Right lobe of liver (tissue), 6 donors: Measurements from ENCODE around the gene TMEM192. TPM values are rescaled to one million over a fixed set of nuclear protein-coding genes. Genes with fewer than 3 reads are reported as not detected.
"Not testable (repeated sequence)": the region's sequence is repeated elsewhere in the genome, so short reads cannot be mapped to it uniquely, and the experiment has no call there.

Source experiments
- ATAC-seq, 4 donors: fragments of 200-7000 bp; cut with Tn5 transposase; one replicate each; pipeline ENCODE4 v1.9.1; 2020; ENCODE audit warnings: mild to moderate bottlenecking in 4 of 4, moderate library complexity in 4 of 4
- DNase-seq, 3 donors: peaks; one replicate each; pipeline ENCODE4 v3.0.0-alpha.2; 2020
- H3K27ac ChIP-seq, 3 donors: fragments of 200-600 bp; one replicate each; pipeline ENCODE4 v1.8.0; 2022
- H3K27me3 ChIP-seq, 2 donors: fragments of 200-600 bp; one replicate each; pipeline ENCODE4 v1.8.0; 2022
- H3K36me3 ChIP-seq, 4 donors: fragments of 200-600 bp; sonication (generic) in 1 of 4; one replicate each; pipeline versions ENCODE4 v1.5.1 to v1.8.0; 2017 to 2022; ENCODE audit warnings: control low read depth in 1 of 4
- H3K4me1 ChIP-seq, 4 donors: fragments of 200-600 bp; sonication (generic) in 1 of 4; one replicate each; pipeline versions ENCODE4 v1.5.1 to v1.8.0; 2017 to 2022; ENCODE audit warnings: control low read depth in 1 of 4
- H3K4me3 ChIP-seq, 3 donors: fragments of 200-600 bp; one replicate each; pipeline ENCODE4 v1.8.0; 2022
- H3K9me3 ChIP-seq, 4 donors: fragments of 200-600 bp; sonication (generic) in 1 of 4; one replicate each; pipeline versions ENCODE4 v1.5.1 to v1.8.0; 2017 to 2022; ENCODE audit warnings: control low read depth in 1 of 4
- CTCF ChIP-seq, 4 donors: fragments of 200-600 bp in 3 of 4; fragments of 450-650 bp in 1 of 4; IDR thresholded peaks; one replicate each; pipeline versions ENCODE4 v1.5.1 to v1.8.0; 2016 to 2022; ENCODE audit warnings: antibody characterized with exemption in 4 of 4, mild to moderate bottlenecking in 2 of 4
- POLR2A ChIP-seq: fragments of 450-650 bp; IDR thresholded peaks from one replicate; pipeline ENCODE4 v1.6.1; 2017; ENCODE audit warnings: antibody characterized with exemption, mild to moderate bottlenecking
- WGBS: methylation state at CpG from one replicate; pipeline ENCODE4 v1.1.6; 2018; ENCODE audit warnings: low coverage, low lambda C conversion rate; ENCODE audit not compliant: insufficient coverage; ENCODE audit errors: missing lambda C conversion rate; 5-methylcytosine and 5-hydroxymethylcytosine counted together
- intact Hi-C, 2 donors: fragments of 100-400 bp; cut with DNase I; formaldehyde crosslinking; loops; one replicate each; pipeline versions ENCODE4 v1.11.2 to v1.14.1; 2022
- total RNA-seq, 6 experiments: library from RNA; depleted of rRNA in 2 of 6; stranded (reverse); fragments of >200 nt in 2 of 6; fragmentation: NEBNext Ultra II Directional in 3 of 6; extraction: Animal tissue kit (Norgen Biotek cat#: 25700) in 3 of 6; gene quantifications; one replicate each; pipeline versions ENCODE4 v1.1.0 to v1.2.4, GENCODE V29; 2016 to 2023
- donor health status: DM: no; HTN: yes; CAD: no.
- donor health status: DM: no; HTN: no; CAD: no.
- donor health status: DM: no; HTN: no; CAD: no.
- donor health status: DM: no; HTN: yes; CAD: no.
- donor health status: DM: no; HTN: yes; CAD: no.

Gene TMEM192
- total RNA-seq, 6 experiments from 2014 or later: 16.2 to 40.0 (median 23.3) TPM

- intact Hi-C loops: no loop called here
Observed at GRCh38 chr4:165048170-165048569, 64.5 kb downstream of the TMEM192 start.

GRCh38 chr4:165031436-165032211 is 81.0 kb downstream of the TMEM192 start, which contains the start of gene TRIM60:
Gene TRIM60 (plus strand): TSS chr4:165031999. CDS start chr4:165040073, 8,074 bp downstream.
- 86% methylated on average over 7 of the region's 41 CpGs for WGBS
- Histone ChIP-seq H3K9me3 (no peaks in the 10 kb centered on the region), H3K36me3 (no peaks in the 10 kb centered on the region), H3K4me1 (no peaks in the 10 kb centered on the region), H3K4me3 (no peak within 1 kb of the TSS), H3K27me3 (no peaks in the 10 kb centered on the region), H3K27ac (no peak within 1 kb of the TSS)
- DNase-seq: no peak
- ATAC-seq: no peak
- intact Hi-C loops: no loop called here
- TF ChIP-seq POLR2A (no peak), CTCF (IDR thresholded peaks at IDR 0.05) (no peak)

More at GRCh38 chr4:165048170-165048569, 64.5 kb downstream of the TMEM192 start:
- no peak for ATAC-seq
- Histone ChIP-seq H3K27me3 (no peaks in the 10 kb centered on the region), H3K36me3 (no peaks in the 10 kb centered on the region), H3K9me3 (no peaks in the 10 kb centered on the region), H3K27ac (no peak overlapping the region), H3K4me3 (no peak overlapping the region), H3K4me1 (no peaks in the 10 kb centered on the region)
- TF ChIP-seq CTCF (IDR thresholded peaks at IDR 0.05) (no peak), POLR2A (no peak)
- no peak for DNase-seq
- WGBS: 59% methylated on average over 4 of the region's 5 CpGs

DNA sequence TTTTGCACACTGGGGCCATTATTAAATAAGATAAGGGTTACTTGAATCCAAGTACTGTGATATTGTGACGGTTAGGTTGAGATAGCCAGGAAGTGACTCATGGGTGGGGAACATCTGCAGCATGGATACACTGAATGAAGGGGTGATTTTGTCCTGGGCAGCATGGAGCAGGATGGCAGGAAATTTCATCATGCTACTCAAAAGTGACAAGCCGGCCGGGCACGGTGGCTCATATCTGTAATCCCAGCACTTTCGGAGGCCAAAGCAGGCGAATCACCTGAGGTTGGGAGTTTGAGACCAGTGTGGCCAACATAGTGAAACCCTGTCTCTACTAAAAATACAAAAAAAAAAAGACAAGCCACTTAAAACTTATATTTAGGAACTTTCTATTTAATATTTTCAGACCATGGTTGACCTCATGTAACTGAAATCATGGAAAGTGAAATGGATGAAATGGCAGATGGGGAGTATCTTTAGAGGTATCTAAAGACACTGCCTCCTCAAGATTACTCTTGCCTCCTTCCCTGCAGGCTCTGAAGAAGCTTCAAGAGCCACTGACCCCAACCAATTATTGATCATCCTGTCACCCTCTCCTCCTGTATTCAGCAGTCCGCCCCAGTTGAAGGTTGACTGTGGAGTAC is 84.8 kb downstream of the TMEM192 start:
- Histone ChIP-seq H3K36me3 (no peaks in the 10 kb centered on the region), H3K4me1 (no peaks in the 10 kb centered on the region), H3K9me3 (no peaks in the 10 kb centered on the region), H3K4me3 (no peak overlapping the region), H3K27me3 (no peaks in the 10 kb centered on the region), H3K27ac (no peak overlapping the region)
- intact Hi-C loops: no loop called here
- DNase-seq (no peak), ATAC-seq (no peak)
- 75% methylated on average over 7 of the region's 7 CpGs for WGBS
- TF ChIP-seq CTCF (IDR thresholded peaks at IDR 0.05): no peak
- no peak for TF ChIP-seq POLR2A

GRCh38 chr4:165025782-165026181 is 86.9 kb downstream of the TMEM192 start:
- intact Hi-C loops, H3K4me1 ChIP-seq, H3K27me3 ChIP-seq, H3K4me3 ChIP-seq, H3K36me3 ChIP-seq, H3K9me3 ChIP-seq, DNase-seq, H3K27ac ChIP-seq, ATAC-seq: not testable (repeated sequence)
- 84% methylated on average over 8 of the region's 8 CpGs for WGBS

Other genes starting within 250 kb of the TMEM192 start
- not detected for gene APELA, start 235.7 kb downstream of the TMEM192 start, total RNA-seq
- under 1 TPM in 3 of 6 experiments, not detected in 3; 0.24 to 0.37 (median 0.35) TPM for gene TRIM61, start 135.2 kb downstream of the TMEM192 start, total RNA-seq
- not detected for gene TRIM60, start 80.9 kb downstream of the TMEM192 start, total RNA-seq
- not detected for gene TRIM75, start 59.0 kb downstream of the TMEM192 start, total RNA-seq
- 10 to 100 TPM; 15.6 to 25.3 (median 20.3) TPM for gene KLHL2, start 94.7 kb upstream of the TMEM192 start, total RNA-seq
- gene MSMO1, start 214.8 kb upstream of the TMEM192 start, total RNA-seq: 100 to 1,000 TPM in 4 of 6 experiments, 10 to 100 TPM in 2; 81.8 to 368 (median 122) TPM